ENCODE measurements around the gene PSD.

Gene PSD

GRCh38 chr10:102379383-102379782 is 39.2 kb downstream of the PSD start:
- Mint-ChIP-seq H3K9me3 (no peaks in the 10 kb centered on the region), H3K36me3 (ENCODE audit: low read depth) (peaks cover 83% of the 10 kb centered on the region), H3K27ac (no peak overlapping the region), H3K4me3 (no peak overlapping the region), H3K4me1 (ENCODE audit: low read depth) (peaks cover 2% of the 10 kb centered on the region), H3K27me3 (no peaks in the 10 kb centered on the region)
- DNase-seq, result no peak

- no peaks in the 10 kb centered on the region for H3K4me1 Mint-ChIP-seq (ENCODE audit: low read depth)
- H3K4me3 Mint-ChIP-seq, result no peak overlapping the region
- H3K36me3 Mint-ChIP-seq (ENCODE audit: low read depth), result peaks cover 90% of the 10 kb centered on the region
- no peaks in the 10 kb centered on the region for H3K9me3 Mint-ChIP-seq
- DNase-seq, result no peak
- H3K27me3 Mint-ChIP-seq, result no peaks in the 10 kb centered on the region
- no peak overlapping the region for H3K27ac Mint-ChIP-seq
Observed at GRCh38 chr10:102376901-102377300, 41.7 kb downstream of the PSD start.

GRCh38 chr10:102375867-102376266 is 42.7 kb downstream of the PSD start:
- Mint-ChIP-seq H3K9me3 (no peaks in the 10 kb centered on the region), H3K27ac (no peak overlapping the region), H3K4me1 (ENCODE audit: low read depth) (no peaks in the 10 kb centered on the region), H3K27me3 (no peaks in the 10 kb centered on the region), H3K4me3 (no peak overlapping the region), H3K36me3 (ENCODE audit: low read depth) (peaks cover 90% of the 10 kb centered on the region)
- DNase-seq, result no peak

GRCh38 chr10:102375250-102375649 is 43.3 kb downstream of the PSD start:
- H3K4me3 Mint-ChIP-seq, result no peak overlapping the region
- no peak for DNase-seq
- no peaks in the 10 kb centered on the region for H3K9me3 Mint-ChIP-seq
- H3K27me3 Mint-ChIP-seq, result no peaks in the 10 kb centered on the region
- peaks cover 90% of the 10 kb centered on the region for H3K36me3 Mint-ChIP-seq (ENCODE audit: low read depth)
- H3K27ac Mint-ChIP-seq, result no peak overlapping the region
- H3K4me1 Mint-ChIP-seq (ENCODE audit: low read depth), result no peaks in the 10 kb centered on the region

GRCh38 chr10:102371295-102371694 is 47.3 kb downstream of the PSD start:
- H3K9me3 Mint-ChIP-seq, result no peaks in the 10 kb centered on the region
- no peaks in the 10 kb centered on the region for H3K27me3 Mint-ChIP-seq
- H3K4me3 Mint-ChIP-seq, result no peak overlapping the region
- no peak overlapping the region for H3K27ac Mint-ChIP-seq
- no peak for DNase-seq
- peaks cover 93% of the 10 kb centered on the region for H3K36me3 Mint-ChIP-seq (ENCODE audit: low read depth)
- no peaks in the 10 kb centered on the region for H3K4me1 Mint-ChIP-seq (ENCODE audit: low read depth)

- peaks cover 93% of the 10 kb centered on the region for H3K36me3 Mint-ChIP-seq (ENCODE audit: low read depth)
Observed at GRCh38 chr10:102368077-102368476, 50.5 kb downstream of the PSD start.

GRCh38 chr10:102367441-102367840 is 51.1 kb downstream of the PSD start:
- H3K27ac Mint-ChIP-seq, result no peak overlapping the region
- H3K27me3 Mint-ChIP-seq, result no peaks in the 10 kb centered on the region
- no peaks in the 10 kb centered on the region for H3K9me3 Mint-ChIP-seq
- no peak overlapping the region for H3K4me3 Mint-ChIP-seq
- DNase-seq, result no peak
- peaks cover 93% of the 10 kb centered on the region for H3K36me3 Mint-ChIP-seq (ENCODE audit: low read depth)
- no peaks in the 10 kb centered on the region for H3K4me1 Mint-ChIP-seq (ENCODE audit: low read depth)

More at GRCh38 chr10:102368077-102368476, 50.5 kb downstream of the PSD start:
- Mint-ChIP-seq H3K27ac (peak overlapping the region; percentile 20), H3K4me1 (ENCODE audit: low read depth) (no peaks in the 10 kb centered on the region), H3K27me3 (no peaks in the 10 kb centered on the region), H3K9me3 (no peaks in the 10 kb centered on the region), H3K4me3 (no peak overlapping the region)
- no peak for DNase-seq

GRCh38 chr10:102358712-102359382 is 59.7 kb downstream of the PSD start:
- no peak for DNase-seq

GRCh38 chr10:102354451-102354850 is 64.1 kb downstream of the PSD start:
- H3K27ac Mint-ChIP-seq, result no peak overlapping the region
- H3K9me3 Mint-ChIP-seq, result no peaks in the 10 kb centered on the region
- peaks cover 16% of the 10 kb centered on the region for H3K4me1 Mint-ChIP-seq (ENCODE audit: low read depth)
- H3K36me3 Mint-ChIP-seq (ENCODE audit: low read depth), result peaks cover 91% of the 10 kb centered on the region
- H3K27me3 Mint-ChIP-seq, result no peaks in the 10 kb centered on the region
- no peak overlapping the region for H3K4me3 Mint-ChIP-seq
- DNase-seq, result no peak

More at GRCh38 chr10:102358712-102359382, 59.7 kb downstream of the PSD start:
- Mint-ChIP-seq H3K4me1 (ENCODE audit: low read depth) (peaks cover 16% of the 10 kb centered on the region), H3K27ac (peak overlapping the region; percentile 86), H3K9me3 (no peaks in the 10 kb centered on the region), H3K27me3 (no peaks in the 10 kb centered on the region), H3K36me3 (ENCODE audit: low read depth) (peaks cover 95% of the 10 kb centered on the region), H3K4me3 (no peak overlapping the region)
